Sigmoid colon (tissue), 7 donors: ENCODE results near the gene AFDN. TPM values are rescaled to one million over a fixed set of nuclear protein-coding genes. Genes with fewer than 3 reads are reported as not detected.

Experiments used
- DNase-seq: peaks from one replicate; pipeline ENCODE4 v3.0.0-alpha.2; 2019
- H3K27ac ChIP-seq, 4 donors: fragments of 200-600 bp; sonication (generic); one replicate each; pipeline ENCODE4 v1.5.1; 2016 to 2019; ENCODE audit warnings: mild to moderate bottlenecking in 1 of 4
- H3K27me3 ChIP-seq, 3 donors: fragments of 200-600 bp; sonication (generic); one replicate each; pipeline ENCODE4 v1.5.1; 2019; ENCODE audit warnings: mild to moderate bottlenecking in 1 of 3
- H3K36me3 ChIP-seq, 4 donors: fragments of 200-600 bp; sonication (generic); one replicate each; pipeline ENCODE4 v1.5.1; 2016 to 2019
- H3K4me1 ChIP-seq, 4 donors: fragments of 200-600 bp; sonication (generic); one replicate each; pipeline ENCODE4 v1.5.1; 2017 to 2019
- H3K4me3 ChIP-seq, 4 donors: fragments of 200-600 bp; sonication (generic); one replicate each; pipeline ENCODE4 v1.5.1; 2017 to 2019; ENCODE audit warnings: mild to moderate bottlenecking in 2 of 4, moderate library complexity in 1 of 4
- H3K9me3 ChIP-seq, 4 donors: fragments of 200-600 bp in 3 of 4; sonication (generic) in 3 of 4; one replicate each; pipeline versions ENCODE4 v1.5.1 to v1.6.1; 2013 to 2019
- CTCF ChIP-seq, 4 experiments: fragments of 450-650 bp in 3 of 4; fragments of 200-600 bp in 1 of 4; IDR thresholded peaks; one replicate each; pipeline ENCODE4 v1.5.1; 2016 to 2019; ENCODE audit warnings: antibody characterized with exemption in 4 of 4, mild to moderate bottlenecking in 3 of 4, moderate library complexity in 2 of 4
- EP300 ChIP-seq, 4 donors: sonication (generic); formaldehyde crosslinking; IDR thresholded peaks; one replicate each; pipeline ENCODE4 v1.6.1; 2017; ENCODE audit warnings: antibody characterized with exemption in 4 of 4
- POLR2A ChIP-seq, 2 donors: fragments of 450-650 bp; IDR thresholded peaks; one replicate each; pipeline ENCODE4 v1.6.1; 2016; ENCODE audit warnings: antibody characterized with exemption in 2 of 2, mild to moderate bottlenecking in 2 of 2, moderate library complexity in 2 of 2
- POLR2AphosphoS5 ChIP-seq, 4 donors: sonication (generic); formaldehyde crosslinking; IDR thresholded peaks; one replicate each; pipeline ENCODE4 v1.6.1; 2017; ENCODE audit warnings: antibody characterized with exemption in 4 of 4
- WGBS, 2 donors: extraction: QIAGEN DNeasy Blood & Tissue Kit; methylation state at CpG; one replicate each; pipeline ENCODE4 v1.1.7; 2013; 5-methylcytosine and 5-hydroxymethylcytosine counted together
- intact Hi-C: fragments of 100-400 bp; cut with DNase I; formaldehyde crosslinking; loops from one replicate; pipeline ENCODE4 v1.15.1; 2023
- polyA plus RNA-seq, 3 donors: library from polyadenylated mRNA; stranded (reverse); fragments of 200-250 nt; gene quantifications; one replicate each; pipeline ENCODE4 v1.2.3, GENCODE V29; 2013
- total RNA-seq, 4 donors: library from RNA; depleted of rRNA; stranded (reverse); fragments of >200 nt; gene quantifications; one replicate each; pipeline ENCODE4 v1.1.0, GENCODE V29; 2016
- donor health status: healthy with polysubstance abuse.
- donor health status: Bipolar disorder and iron deficiency.
- donor health status: healthy.

AFDN gene
- total and polyA plus RNA-seq, 7 donors, result 43.2 to 104 (median 83.6) TPM

DNA sequence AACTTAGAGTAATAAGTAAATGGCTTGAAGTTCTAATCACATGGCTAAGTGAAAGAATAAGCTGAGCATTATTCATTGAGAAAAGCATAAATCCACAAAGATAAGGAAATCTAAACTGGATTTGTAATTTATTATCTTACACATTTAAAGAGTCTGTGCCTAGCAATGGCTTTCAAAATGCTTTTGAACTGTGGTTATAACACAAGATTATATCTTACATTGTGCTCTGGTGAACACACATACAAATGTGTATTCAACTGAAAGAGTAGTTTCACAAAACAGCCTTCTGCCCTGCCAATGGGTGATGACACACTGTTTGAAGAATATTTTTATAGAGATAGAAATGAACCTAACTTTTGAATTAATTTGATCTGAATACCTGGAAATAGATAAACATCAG, 83.3 kb downstream of the AFDN start:
- intact Hi-C loops, result no loop called here
- H3K4me3 ChIP-seq, result no peak overlapping the region
- peaks cover 0 to 45% (median 11%) of the 10 kb centered on the region in 4 donors for H3K36me3 ChIP-seq
- no peak overlapping the region for H3K27ac ChIP-seq
- H3K9me3 ChIP-seq, result no peaks in the 10 kb centered on the region
- no peak for DNase-seq
- TF ChIP-seq POLR2A (IDR thresholded peaks at IDR 0.05) (no peak), CTCF (IDR thresholded peaks at IDR 0.05) (no peak), POLR2AphosphoS5 (IDR thresholded peaks at IDR 0.05) (no peak), EP300 (IDR thresholded peaks at IDR 0.05) (no peak)
- H3K4me1 ChIP-seq, result no peaks in the 10 kb centered on the region
- no peaks in the 10 kb centered on the region for H3K27me3 ChIP-seq

GRCh38 chr6:167910652-167911051, 83.9 kb downstream of the AFDN start:
- no peaks in the 10 kb centered on the region for H3K9me3 ChIP-seq
- no peaks in the 10 kb centered on the region for H3K4me1 ChIP-seq
- peaks cover 0 to 46% (median 17%) of the 10 kb centered on the region in 4 donors for H3K36me3 ChIP-seq
- H3K4me3 ChIP-seq, result no peak overlapping the region
- intact Hi-C loops, result no loop called here
- no peaks in the 10 kb centered on the region for H3K27me3 ChIP-seq
- H3K27ac ChIP-seq, result no peak overlapping the region
- TF ChIP-seq EP300 (IDR thresholded peaks at IDR 0.05), result no peak
- no peak for TF ChIP-seq CTCF (IDR thresholded peaks at IDR 0.05)
- no peak for TF ChIP-seq POLR2A (IDR thresholded peaks at IDR 0.05)
- no peak for TF ChIP-seq POLR2AphosphoS5 (IDR thresholded peaks at IDR 0.05)
- no peak for DNase-seq
- 87 to 92% methylated on average over 7 of the region's 7 CpGs for WGBS, 2 donors

GRCh38 chr6:167912494-167912893, 85.8 kb downstream of the AFDN start:
- H3K27me3 ChIP-seq, result no peaks in the 10 kb centered on the region
- H3K9me3 ChIP-seq, result no peaks in the 10 kb centered on the region
- H3K4me3 ChIP-seq, result no peak overlapping the region
- WGBS, 2 donors, result 18 to 62% methylated on average over 2 of the region's 2 CpGs
- H3K27ac ChIP-seq, result no peak overlapping the region
- no peak for DNase-seq
- TF ChIP-seq POLR2A (IDR thresholded peaks at IDR 0.05) (no peak), POLR2AphosphoS5 (IDR thresholded peaks at IDR 0.05) (no peak), EP300 (IDR thresholded peaks at IDR 0.05) (no peak), CTCF (IDR thresholded peaks at IDR 0.05) (no peak)
- peaks cover 0 to 64% (median 28%) of the 10 kb centered on the region in 4 donors for H3K36me3 ChIP-seq
- H3K4me1 ChIP-seq, result no peaks in the 10 kb centered on the region
- intact Hi-C loops, result no loop called here

- Histone ChIP-seq H3K27me3 (no peaks in the 10 kb centered on the region), H3K4me1 (no peaks in the 10 kb centered on the region), H3K27ac (no peak overlapping the region), H3K9me3 (no peaks in the 10 kb centered on the region), H3K4me3 (no peak overlapping the region), H3K36me3 (peaks cover 5 to 76% (median 34%) of the 10 kb centered on the region in 4 donors)
- no peak for DNase-seq
- 94% methylated on average over 3 of the region's 3 CpGs for WGBS, 2 donors
- TF ChIP-seq EP300 (IDR thresholded peaks at IDR 0.05) (no peak), POLR2A (IDR thresholded peaks at IDR 0.05) (no peak), POLR2AphosphoS5 (IDR thresholded peaks at IDR 0.05) (no peak), CTCF (IDR thresholded peaks at IDR 0.05) (no peak)
- intact Hi-C loops, result no loop called here
Observed at GRCh38 chr6:167913699-167914098, 87.0 kb downstream of the AFDN start.

GRCh38 chr6:167915139-167915538, 88.4 kb downstream of the AFDN start:
- DNase-seq, result no peak
- WGBS, 2 donors, result 97 to 98% methylated on average over 10 of the region's 10 CpGs
- intact Hi-C loops, result no loop called here
- Histone ChIP-seq H3K4me3 (no peak overlapping the region), H3K9me3 (no peaks in the 10 kb centered on the region), H3K27ac (no peak overlapping the region), H3K4me1 (no peaks in the 10 kb centered on the region), H3K36me3 (peaks cover 11 to 90% (median 46%) of the 10 kb centered on the region in 4 donors), H3K27me3 (no peaks in the 10 kb centered on the region)
- TF ChIP-seq CTCF (IDR thresholded peaks at IDR 0.05), result no peak
- no peak for TF ChIP-seq POLR2A (IDR thresholded peaks at IDR 0.05)
- TF ChIP-seq EP300 (IDR thresholded peaks at IDR 0.05), result no peak
- no peak for TF ChIP-seq POLR2AphosphoS5 (IDR thresholded peaks at IDR 0.05)
